WTC11 (cell line): Measurements from ENCODE around the gene FRMD4B.

Experiments used
- CREB1 ChIP-seq: sonication (generic); formaldehyde crosslinking; IDR thresholded peaks from 2 replicates; pipeline ENCODE4 v1.8.0; 2023; ENCODE audit warnings: mild to moderate bottlenecking, missing genetic modification reagents
- NFYB ChIP-seq: sonication (generic); formaldehyde crosslinking; conservative IDR thresholded peaks from 2 replicates; pipeline ENCODE4 v1.8.0; 2022; ENCODE audit warnings: low read depth, missing genetic modification reagents
- ZNF121 ChIP-seq: sonication (generic); formaldehyde crosslinking; IDR thresholded peaks from 2 replicates; pipeline ENCODE4 v1.8.0; 2023; ENCODE audit warnings: missing genetic modification reagents
- TF ChIP-seq, protein P1 (sequence below): sonication (generic); formaldehyde crosslinking; IDR thresholded peaks from 2 replicates; pipeline ENCODE4 v1.8.0; 2022; ENCODE audit warnings: mild to moderate bottlenecking, missing genetic modification reagents

DNA sequence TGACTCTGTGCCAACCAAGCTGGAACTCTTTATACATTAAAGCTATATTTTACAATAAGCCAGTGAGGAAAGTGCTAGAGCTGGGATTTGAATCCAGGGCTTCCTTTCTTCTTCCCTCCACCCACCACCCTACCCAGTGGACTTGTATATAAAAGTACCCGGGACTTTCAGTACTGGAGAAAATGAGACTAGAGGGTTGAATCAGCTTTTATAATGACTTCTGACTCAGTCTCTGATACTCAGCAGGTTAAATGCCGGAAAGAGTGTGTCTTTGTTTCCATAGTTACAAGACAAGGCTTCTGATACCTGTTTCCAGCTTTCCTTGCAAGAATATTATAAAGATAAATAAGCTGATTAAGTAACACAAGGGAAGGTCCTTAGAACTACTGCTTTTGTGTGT lies 80.9 kb downstream of the FRMD4B start:
- TF ChIP-seq CREB1 (CRISPR knock-in tag) (no peak), ZNF121 (CRISPR knock-in tag) (no peak), NFYB (CRISPR knock-in tag) (no peak)
- TF ChIP-seq, protein P1, sequence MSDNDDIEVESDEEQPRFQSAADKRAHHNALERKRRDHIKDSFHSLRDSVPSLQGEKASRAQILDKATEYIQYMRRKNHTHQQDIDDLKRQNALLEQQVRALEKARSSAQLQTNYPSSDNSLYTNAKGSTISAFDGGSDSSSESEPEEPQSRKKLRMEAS, result no peak
